Neural progenitor cell (in vitro differentiated cells): ENCODE measurements around the gene MAP3K6.

Experiments used
- EZH2 ChIP-seq: fragments of 200-600 bp; sonication (generic); IDR thresholded peaks from 2 replicates; pipeline ENCODE4 v1.6.1; 2017; ENCODE audit warnings: antibody characterized with exemption, mild to moderate bottlenecking, moderate library complexity
- EZH2phosphoT487 ChIP-seq: fragments of 200-600 bp; sonication (generic); IDR thresholded peaks from 2 replicates; pipeline ENCODE4 v1.6.1; 2017; ENCODE audit warnings: antibody characterized with exemption
- TF ChIP-seq, protein P1 (sequence below): fragments of 200-600 bp; sonication (generic); IDR thresholded peaks from 2 replicates; pipeline ENCODE4 v1.5.1; 2017; ENCODE audit warnings: antibody characterized with exemption, mild to moderate bottlenecking

DNA sequence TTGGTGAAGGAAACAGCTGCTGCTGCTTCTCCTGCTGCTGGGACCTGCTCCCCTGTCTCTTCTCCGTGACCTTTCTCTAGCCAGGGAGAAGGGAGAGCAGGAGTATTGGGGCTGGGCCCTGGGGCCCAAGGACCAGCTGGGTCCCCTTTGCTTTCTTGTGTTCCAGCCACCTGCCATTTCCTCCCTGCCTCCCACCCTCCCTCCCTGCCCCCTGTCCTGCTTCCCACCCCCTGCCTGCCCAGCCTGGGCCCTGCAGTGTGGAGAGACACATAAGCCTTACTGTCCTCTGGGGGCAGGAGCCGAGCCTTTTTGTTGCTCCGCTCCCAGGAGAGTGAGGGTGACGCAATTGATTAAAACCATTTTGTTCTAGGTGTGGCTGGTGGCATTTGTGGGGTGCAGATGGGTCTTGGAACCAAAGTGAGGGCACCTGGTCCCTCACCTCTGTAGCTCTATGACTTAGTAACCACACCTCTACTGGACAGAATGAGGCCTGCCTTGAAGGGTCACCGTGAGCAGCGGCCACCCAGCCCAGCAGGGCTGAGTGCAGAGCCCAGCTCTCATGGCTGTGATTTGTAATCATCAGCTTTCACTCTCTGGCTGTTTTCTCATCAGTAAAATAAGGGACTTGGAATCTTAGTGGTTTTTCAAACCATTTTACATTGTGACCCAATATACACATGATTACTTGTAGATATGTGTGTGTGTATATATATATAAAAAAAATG is 58.7 kb downstream of the MAP3K6 start:
- TF ChIP-seq, protein P1, sequence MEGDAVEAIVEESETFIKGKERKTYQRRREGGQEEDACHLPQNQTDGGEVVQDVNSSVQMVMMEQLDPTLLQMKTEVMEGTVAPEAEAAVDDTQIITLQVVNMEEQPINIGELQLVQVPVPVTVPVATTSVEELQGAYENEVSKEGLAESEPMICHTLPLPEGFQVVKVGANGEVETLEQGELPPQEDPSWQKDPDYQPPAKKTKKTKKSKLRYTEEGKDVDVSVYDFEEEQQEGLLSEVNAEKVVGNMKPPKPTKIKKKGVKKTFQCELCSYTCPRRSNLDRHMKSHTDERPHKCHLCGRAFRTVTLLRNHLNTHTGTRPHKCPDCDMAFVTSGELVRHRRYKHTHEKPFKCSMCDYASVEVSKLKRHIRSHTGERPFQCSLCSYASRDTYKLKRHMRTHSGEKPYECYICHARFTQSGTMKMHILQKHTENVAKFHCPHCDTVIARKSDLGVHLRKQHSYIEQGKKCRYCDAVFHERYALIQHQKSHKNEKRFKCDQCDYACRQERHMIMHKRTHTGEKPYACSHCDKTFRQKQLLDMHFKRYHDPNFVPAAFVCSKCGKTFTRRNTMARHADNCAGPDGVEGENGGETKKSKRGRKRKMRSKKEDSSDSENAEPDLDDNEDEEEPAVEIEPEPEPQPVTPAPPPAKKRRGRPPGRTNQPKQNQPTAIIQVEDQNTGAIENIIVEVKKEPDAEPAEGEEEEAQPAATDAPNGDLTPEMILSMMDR: peak; percentile 11
- TF ChIP-seq EZH2 (no peak), EZH2phosphoT487 (no peak)
